Neural progenitor cell (in vitro differentiated cells): ENCODE measurements around the gene CCDC188.

ENCODE experiments used
- EZH2 ChIP-seq: fragments of 200-600 bp; sonication (generic); IDR thresholded peaks from 2 replicates; pipeline ENCODE4 v1.6.1; 2017; ENCODE audit warnings: antibody characterized with exemption, mild to moderate bottlenecking, moderate library complexity
- TF ChIP-seq, protein P1 (sequence below): fragments of 200-600 bp; sonication (generic); IDR thresholded peaks from 2 replicates; pipeline ENCODE4 v1.5.1; 2017; ENCODE audit warnings: antibody characterized with exemption, mild to moderate bottlenecking

DNA sequence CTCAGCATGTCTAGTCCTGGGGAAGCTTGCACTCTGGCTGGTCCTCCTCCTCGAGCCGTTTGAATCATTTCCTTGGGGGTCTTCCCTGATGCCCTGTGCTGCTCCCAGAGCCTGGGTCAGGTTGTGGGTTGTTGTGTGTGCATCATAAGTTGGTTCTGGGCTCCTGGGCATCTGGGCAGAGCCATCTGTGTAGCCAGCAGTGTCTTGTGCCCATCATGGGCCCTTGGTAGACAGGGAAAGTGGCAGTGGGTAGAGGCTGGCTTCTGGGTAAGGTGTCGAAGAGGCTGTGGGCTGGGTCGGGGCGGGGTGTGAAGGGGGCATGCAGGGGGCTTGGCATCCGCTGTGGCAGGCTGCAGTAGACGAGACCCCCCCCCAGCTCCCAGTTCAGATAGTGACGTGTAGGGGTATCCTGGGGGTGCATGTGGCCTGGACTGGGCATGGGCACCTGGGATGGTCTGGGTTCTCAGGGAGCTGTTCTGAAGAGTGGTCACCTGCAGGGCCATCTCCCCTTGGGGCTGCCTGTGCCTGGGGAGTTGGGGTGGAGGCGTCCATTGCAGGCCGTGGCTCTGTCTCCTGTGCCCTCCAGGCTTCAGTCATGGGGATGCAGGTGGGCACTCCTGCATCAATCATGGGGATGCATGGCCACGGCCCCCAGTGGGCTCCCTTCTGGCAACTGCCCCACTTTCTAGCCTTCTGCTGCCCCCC, 26.6 kb downstream of the CCDC188 start:
- TF ChIP-seq EZH2 = no peak
- TF ChIP-seq, protein P1, sequence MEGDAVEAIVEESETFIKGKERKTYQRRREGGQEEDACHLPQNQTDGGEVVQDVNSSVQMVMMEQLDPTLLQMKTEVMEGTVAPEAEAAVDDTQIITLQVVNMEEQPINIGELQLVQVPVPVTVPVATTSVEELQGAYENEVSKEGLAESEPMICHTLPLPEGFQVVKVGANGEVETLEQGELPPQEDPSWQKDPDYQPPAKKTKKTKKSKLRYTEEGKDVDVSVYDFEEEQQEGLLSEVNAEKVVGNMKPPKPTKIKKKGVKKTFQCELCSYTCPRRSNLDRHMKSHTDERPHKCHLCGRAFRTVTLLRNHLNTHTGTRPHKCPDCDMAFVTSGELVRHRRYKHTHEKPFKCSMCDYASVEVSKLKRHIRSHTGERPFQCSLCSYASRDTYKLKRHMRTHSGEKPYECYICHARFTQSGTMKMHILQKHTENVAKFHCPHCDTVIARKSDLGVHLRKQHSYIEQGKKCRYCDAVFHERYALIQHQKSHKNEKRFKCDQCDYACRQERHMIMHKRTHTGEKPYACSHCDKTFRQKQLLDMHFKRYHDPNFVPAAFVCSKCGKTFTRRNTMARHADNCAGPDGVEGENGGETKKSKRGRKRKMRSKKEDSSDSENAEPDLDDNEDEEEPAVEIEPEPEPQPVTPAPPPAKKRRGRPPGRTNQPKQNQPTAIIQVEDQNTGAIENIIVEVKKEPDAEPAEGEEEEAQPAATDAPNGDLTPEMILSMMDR = no peak
